ENCODE results near the gene MYO10.

Gene MYO10

GRCh38 chr5:16926417-16926816 lies 9.7 kb downstream of the MYO10 start:
- DNase-seq (ENCODE audit: low read depth), result no peak
- H3K4me3 ChIP-seq (ENCODE audit: low read length), result no peak overlapping the region
- no peak for TF ChIP-seq CTCF (IDR thresholded peaks at IDR 0.05; ENCODE audit: insufficient read depth, low read depth, low read length, missing control alignments)

- TF ChIP-seq CTCF (IDR thresholded peaks at IDR 0.05; ENCODE audit: insufficient read depth, low read depth, low read length, missing control alignments), result no peak
- no peak overlapping the region for H3K4me3 ChIP-seq (ENCODE audit: low read length)
- no peak for DNase-seq (ENCODE audit: low read depth)
Measured at GRCh38 chr5:16924206-16924605, 11.9 kb downstream of the MYO10 start.

- no peak overlapping the region for H3K4me3 ChIP-seq (ENCODE audit: low read length)
- no peak for DNase-seq (ENCODE audit: low read depth)
- no peak for TF ChIP-seq CTCF (IDR thresholded peaks at IDR 0.05; ENCODE audit: insufficient read depth, low read depth, low read length, missing control alignments)
Measured at GRCh38 chr5:16922430-16922829, 13.7 kb downstream of the MYO10 start.

GRCh38 chr5:16921211-16921610 lies 14.9 kb downstream of the MYO10 start:
- no peak for DNase-seq (ENCODE audit: low read depth)
- TF ChIP-seq CTCF (IDR thresholded peaks at IDR 0.05; ENCODE audit: insufficient read depth, low read depth, low read length, missing control alignments), result no peak
- H3K4me3 ChIP-seq (ENCODE audit: low read length), result no peak overlapping the region

GRCh38 chr5:16920109-16920816 lies 15.8 kb downstream of the MYO10 start:
- H3K4me3 ChIP-seq (ENCODE audit: low read length), result no peak overlapping the region
- no peak for TF ChIP-seq CTCF (IDR thresholded peaks at IDR 0.05; ENCODE audit: insufficient read depth, low read depth, low read length, missing control alignments)
- DNase-seq (ENCODE audit: low read depth), result peak; percentile 29

GRCh38 chr5:16918891-16919671 lies 17.0 kb downstream of the MYO10 start:
- H3K4me3 ChIP-seq (ENCODE audit: low read length), result no peak overlapping the region
- DNase-seq (ENCODE audit: low read depth), result peak; percentile 33
- no peak for TF ChIP-seq CTCF (IDR thresholded peaks at IDR 0.05; ENCODE audit: insufficient read depth, low read depth, low read length, missing control alignments)
